OCI-LY7 (cell line): ENCODE data around the gene SERPINH1. TPM values are rescaled to one million over a fixed set of nuclear protein-coding genes. Genes with fewer than 3 reads are reported as not detected.

Experiments used
- BruUV-seq: library from RNA; stranded (reverse); fragments of 400-500 nt; replicated peaks from 2 replicates; lab custom pipeline; 2021; lab: Mats Ljungman, UMichigan
- CTCF ChIA-PET: fragments of 300-600 bp; sonication (Branson Sonifier 250); formaldehyde crosslinking; loops from one replicate; lab custom pipeline; 2022; ENCODE audit warnings: antibody characterized with exemption; ENCODE audit not compliant: unreplicated experiment; lab: Charles Lee
- POLR2A ChIA-PET: fragments of 300-600 bp; sonication (Branson Sonifier 250); formaldehyde crosslinking; loops from one replicate; lab custom pipeline; 2022; ENCODE audit warnings: antibody characterized with exemption; lab: Charles Lee
- DNase-seq: peaks from one replicate; pipeline ENCODE4 v3.0.0-alpha.2; 2015; ENCODE audit warnings: low spot score
- H2AFZ ChIP-seq: fragments of 200-600 bp; sonication (generic), shearing (Covaris generic); 2 replicates; pipeline ENCODE4 v1.6.1; 2014; ENCODE audit warnings: mild to moderate bottlenecking, antibody characterized with exemption, low read length, moderate library complexity
- H3K27ac ChIP-seq: fragments of 200-600 bp; sonication (generic); 2 replicates; pipeline ENCODE4 v1.5.1; 2014; ENCODE audit warnings: mixed run types, low read depth, mild to moderate bottlenecking, moderate library complexity, low read length, inconsistent platforms; ENCODE audit not compliant: poor library complexity, severe bottlenecking
- H3K36me3 ChIP-seq: fragments of 200-600 bp; sonication (generic); 2 replicates; pipeline ENCODE4 v1.6.1; 2014; ENCODE audit warnings: mild to moderate bottlenecking, antibody characterized with exemption, low read length, moderate library complexity, mixed read lengths; ENCODE audit not compliant: insufficient read depth
- H3K4me1 ChIP-seq: fragments of 200-600 bp; sonication (generic); 2 replicates; pipeline ENCODE4 v1.5.1; 2014; ENCODE audit warnings: mild to moderate bottlenecking, low read length; ENCODE audit not compliant: insufficient read depth, poor library complexity, severe bottlenecking
- H3K4me2 ChIP-seq: fragments of 200-600 bp; sonication (generic); 2 replicates; pipeline ENCODE4 v1.6.1; 2014; ENCODE audit warnings: mild to moderate bottlenecking, low read length
- H3K4me3 ChIP-seq: fragments of 200-600 bp; sonication (generic); 2 replicates; pipeline ENCODE4 v1.5.1; 2014; ENCODE audit warnings: mild to moderate bottlenecking, low read depth, low read length; ENCODE audit not compliant: poor library complexity, severe bottlenecking
- H3K79me2 ChIP-seq: fragments of 200-600 bp; sonication (generic); 2 replicates; pipeline ENCODE4 v1.6.1; 2016; ENCODE audit warnings: low read depth, mild to moderate bottlenecking, low read length, moderate library complexity, mixed read lengths; ENCODE audit not compliant: insufficient read depth
- H3K9me2 ChIP-seq: fragments of 200-600 bp; sonication (generic); 2 replicates; pipeline ENCODE4 v1.6.1; 2016; ENCODE audit warnings: mild to moderate bottlenecking, low read length, mixed read lengths; ENCODE audit not compliant: insufficient read depth
- H3K9me3 ChIP-seq: fragments of 200-600 bp; sonication (generic); 2 replicates; pipeline ENCODE4 v1.6.1; 2014; ENCODE audit warnings: mild to moderate bottlenecking, mixed run types, low read length, mixed read lengths
- H4K20me1 ChIP-seq: fragments of 200-600 bp; sonication (generic); 2 replicates; pipeline ENCODE4 v1.6.1; 2014; ENCODE audit warnings: mild to moderate bottlenecking, antibody characterized with exemption, low read length, moderate library complexity, mixed read lengths; ENCODE audit not compliant: insufficient read depth
- CTCF ChIP-seq: fragments of 200-600 bp; sonication (generic); conservative IDR thresholded peaks from 2 replicates; pipeline ENCODE4 v1.5.1; 2014; ENCODE audit warnings: mild to moderate bottlenecking, antibody characterized with exemption, low read length, moderate library complexity, mixed read lengths
- EZH2phosphoT487 ChIP-seq: fragments of 200-600 bp; sonication (generic); IDR thresholded peaks from 2 replicates; pipeline ENCODE4 v1.6.1; 2018; ENCODE audit warnings: low read depth, borderline replicate concordance, mild to moderate bottlenecking, mixed run types, antibody characterized with exemption, low read length, moderate library complexity, mixed read lengths
- intact Hi-C: fragments of 100-400 bp; cut with micrococcal nuclease; formaldehyde crosslinking; loops from one replicate; pipeline ENCODE4 v1.10.0; 2022; ENCODE audit not compliant: unreplicated experiment
- total RNA-seq, 2 experiments: library from RNA; depleted of rRNA in 1 of 2; stranded (reverse); fragments of >200 nt in 1 of 2; shearing (Covaris generic) in 1 of 2; gene quantifications; 2 replicates each; pipeline ENCODE4 v1.2.3, GENCODE V29; 2014 to 2022

SERPINH1 gene
- total RNA-seq, 2 experiments from 2014 or later: not detected

- no peak overlapping the region for H3K4me3 ChIP-seq
- ChIA-PET CTCF (no interaction called here), POLR2A (no interaction called here)
- no peak overlapping the region for H3K27ac ChIP-seq
- no TSS peak for BruUV-seq
- no peak for DNase-seq
- H3K4me1 ChIP-seq: no peaks in the 10 kb centered on the region
- H3K36me3 ChIP-seq: no peaks in the 10 kb centered on the region
- intact Hi-C loops: no loop called here
- no peaks in the 10 kb centered on the region for H3K79me2 ChIP-seq
- H3K4me2 ChIP-seq: no peak overlapping the region
- no peaks in the 10 kb centered on the region for H3K9me2 ChIP-seq
- H3K9me3 ChIP-seq: no peaks in the 10 kb centered on the region
- no peak for TF ChIP-seq CTCF
- no peak for TF ChIP-seq EZH2phosphoT487
- H2AFZ ChIP-seq: no peak overlapping the region
- no peaks in the 10 kb centered on the region for H4K20me1 ChIP-seq
These were observed 39.4 kb downstream of the SERPINH1 start for GRCh38 chr11:75601494-75601893.

- TF ChIP-seq EZH2phosphoT487 (no peak), CTCF (no peak)
- Histone ChIP-seq H3K9me2 (no peaks in the 10 kb centered on the region), H3K4me1 (no peaks in the 10 kb centered on the region), H3K4me2 (no peak overlapping the region), H3K36me3 (no peaks in the 10 kb centered on the region), H3K4me3 (no peak overlapping the region), H3K9me3 (no peaks in the 10 kb centered on the region), H3K79me2 (no peaks in the 10 kb centered on the region), H3K27ac (no peak overlapping the region), H4K20me1 (no peaks in the 10 kb centered on the region), H2AFZ (no peak overlapping the region)
- ChIA-PET POLR2A (no interaction called here), CTCF (no interaction called here)
- intact Hi-C loops: no loop called here
- BruUV-seq: no TSS peak
- no peak for DNase-seq
These were observed 40.9 kb downstream of the SERPINH1 start for GRCh38 chr11:75602951-75603350.

GRCh38 chr11:75603791-75604736 is 42.0 kb downstream of the SERPINH1 start:
- Histone ChIP-seq H3K27ac (no peak overlapping the region), H3K4me1 (no peaks in the 10 kb centered on the region), H3K79me2 (no peaks in the 10 kb centered on the region), H3K36me3 (no peaks in the 10 kb centered on the region), H3K9me3 (no peaks in the 10 kb centered on the region), H2AFZ (no peak overlapping the region), H3K4me2 (no peak overlapping the region), H4K20me1 (no peaks in the 10 kb centered on the region), H3K4me3 (no peak overlapping the region), H3K9me2 (no peaks in the 10 kb centered on the region)
- intact Hi-C loops: no loop called here
- no peak for DNase-seq
- no TSS peak for BruUV-seq
- no peak for TF ChIP-seq EZH2phosphoT487
- TF ChIP-seq CTCF: no peak
- ChIA-PET CTCF (interaction anchor here (1.5 kb wide), 1 partner anchor 8 kb away, joined by 3 read pairs; no protein-coding TSS in a partner anchor), POLR2A (no interaction called here)
